CD14-positive monocyte (primary cell): ENCODE results near the gene FER1L5. TPM values are rescaled to one million over a fixed set of nuclear protein-coding genes. Genes with fewer than 3 reads are reported as not detected.
"Not testable (repeated sequence)": the region's sequence is repeated elsewhere in the genome, so short reads cannot be mapped to it uniquely, and the experiment has no call there.

Source experiments
- DNase-seq, 3 donors: peaks; one replicate each; pipeline ENCODE4 v3.0.0-alpha.2; 2011 to 2022
- H2AFZ ChIP-seq: 2 replicates; pipeline ENCODE4 v1.6.0; 2012; ENCODE audit warnings: mild to moderate bottlenecking, low read depth, low read length, inconsistent platforms; ENCODE audit not compliant: insufficient read depth, poor library complexity, severe bottlenecking
- H3K27ac ChIP-seq, 2 donors: 1 replicate in 1 of 2; 2 replicates in 1 of 2; pipeline ENCODE4 v1.5.1; 2012 to 2013; ENCODE audit warnings: low read length in 2 of 2, control low read depth in 1 of 2, inconsistent platforms in 1 of 2, low read depth in 1 of 2, mild to moderate bottlenecking in 1 of 2
- H3K27me3 ChIP-seq, 2 donors: one replicate each; pipeline versions ENCODE4 v1.6.0 to v1.6.1; 2011 to 2013; ENCODE audit warnings: low read length in 2 of 2; ENCODE audit not compliant: control insufficient read depth in 2 of 2, insufficient read depth in 2 of 2
- H3K36me3 ChIP-seq, 2 donors: replicated peaks in 1 of 2; 1 replicate in 1 of 2; 2 replicates in 1 of 2; pipeline versions ENCODE4 v1.5.1 to v1.6.1; 2012 to 2013; ENCODE audit warnings: low read length in 2 of 2, control low read depth in 1 of 2, inconsistent platforms in 1 of 2, mild to moderate bottlenecking in 1 of 2; ENCODE audit not compliant: insufficient read depth in 2 of 2, control insufficient read depth in 1 of 2
- H3K4me1 ChIP-seq, 2 donors: 1 replicate in 1 of 2; 2 replicates in 1 of 2; pipeline versions ENCODE4 v1.5.1 to v1.6.1; 2012 to 2013; ENCODE audit warnings: low read length in 2 of 2, control low read depth in 1 of 2, inconsistent platforms in 1 of 2, mild to moderate bottlenecking in 1 of 2, moderate library complexity in 1 of 2; ENCODE audit not compliant: insufficient read depth in 2 of 2, control insufficient read depth in 1 of 2
- H3K4me2 ChIP-seq: replicated peaks from 2 replicates; pipeline ENCODE3; 2012; ENCODE audit warnings: low read length, moderate library complexity, mild to moderate bottlenecking; ENCODE audit not compliant: poor library complexity, severe bottlenecking; ENCODE audit errors: extremely low read depth
- H3K4me3 ChIP-seq, 3 experiments: fragments of 200-600 bp in 1 of 3; sonication (generic) in 1 of 3; replicated peaks in 1 of 3; 1 replicate in 2 of 3; 2 replicates in 1 of 3; pipeline ENCODE4 v1.5.1; 2011 to 2013; ENCODE audit warnings: low read length in 3 of 3, mild to moderate bottlenecking in 3 of 3, control low read depth in 2 of 3, low read depth in 2 of 3, inconsistent platforms in 1 of 3, moderate library complexity in 1 of 3
- H3K79me2 ChIP-seq: 2 replicates; pipeline ENCODE4 v1.6.0; 2012; ENCODE audit warnings: mild to moderate bottlenecking, control low read depth, inconsistent platforms, low read length, moderate library complexity; ENCODE audit not compliant: insufficient read depth
- H3K9ac ChIP-seq: 2 replicates; pipeline ENCODE4 v1.6.0; 2017; ENCODE audit warnings: low read length, mild to moderate bottlenecking; ENCODE audit not compliant: insufficient read depth, poor library complexity, severe bottlenecking
- H3K9me3 ChIP-seq, 2 donors: replicated peaks in 1 of 2; 1 replicate in 1 of 2; 2 replicates in 1 of 2; pipeline versions ENCODE4 v1.5.1 to v1.6.1; 2012 to 2013; ENCODE audit warnings: low read length in 2 of 2, control low read depth in 1 of 2; ENCODE audit not compliant: control insufficient read depth in 1 of 2, insufficient read depth in 1 of 2
- H4K20me1 ChIP-seq: 2 replicates; pipeline ENCODE4 v1.6.0; 2012; ENCODE audit warnings: mild to moderate bottlenecking, low read length, control low read depth, moderate library complexity; ENCODE audit not compliant: insufficient read depth
- H3K27ac Mint-ChIP-seq, 7 donors: one replicate each; pipeline ENCODE4 v1.8.0; 2020; ENCODE audit warnings: mild to moderate bottlenecking in 7 of 7, mixed read lengths in 7 of 7, moderate library complexity in 6 of 7, inconsistent platforms in 2 of 7
- H3K27me3 Mint-ChIP-seq, 3 donors: one replicate each; pipeline ENCODE4 v1.8.0; 2021 to 2022; ENCODE audit warnings: low read depth in 3 of 3, mild to moderate bottlenecking in 3 of 3, mixed read lengths in 3 of 3, moderate library complexity in 3 of 3, inconsistent platforms in 1 of 3
- H3K36me3 Mint-ChIP-seq, 2 donors: one replicate each; pipeline ENCODE4 v1.8.0; 2020; ENCODE audit warnings: mixed read lengths in 2 of 2, inconsistent platforms in 1 of 2, mild to moderate bottlenecking in 1 of 2
- H3K4me1 Mint-ChIP-seq: one replicate; pipeline ENCODE4 v1.8.0; 2020; ENCODE audit warnings: mild to moderate bottlenecking, mixed read lengths
- H3K4me3 Mint-ChIP-seq, 2 donors: one replicate each; pipeline ENCODE4 v1.8.0; 2020; ENCODE audit warnings: mild to moderate bottlenecking in 2 of 2, mixed read lengths in 2 of 2, moderate library complexity in 1 of 2
- H3K9me3 Mint-ChIP-seq, 7 donors: one replicate each; pipeline ENCODE4 v1.8.0; 2020 to 2022; ENCODE audit warnings: mixed read lengths in 7 of 7, mild to moderate bottlenecking in 6 of 7, moderate library complexity in 6 of 7, inconsistent platforms in 2 of 7
- WGBS: methylation state at CpG from one replicate; pipeline ENCODE4 v1.1.5; 2013; ENCODE audit warnings: missing lambda C conversion rate; ENCODE audit not compliant: insufficient coverage; 5-methylcytosine and 5-hydroxymethylcytosine counted together
- intact Hi-C, 2 donors: fragments of 100-400 bp; cut with micrococcal nuclease; formaldehyde crosslinking; loops; one replicate each; pipeline versions ENCODE4 v1.15.0 to v1.15.1; 2023
- polyA plus RNA-seq, 3 donors: library from polyadenylated mRNA; depleted of rRNA in 1 of 3; unstranded in 2 of 3; stranded (reverse) in 1 of 3; fragments of 300-500 nt in 2 of 3; fragments of >200 nt in 1 of 3; fragmentation: Illumina TruSeq in 2 of 3; gene quantifications; 1 replicate in 2 of 3; 2 replicates in 1 of 3; pipeline ENCODE4 v1.2.3, GENCODE V29; 2012 to 2021
- TF ChIP-seq, protein P1 (sequence below): fragments of 200-600 bp; IDR thresholded peaks from one replicate; pipeline ENCODE4 v1.8.0; 2022; ENCODE audit warnings: antibody characterized with exemption, mild to moderate bottlenecking

Gene FER1L5
- polyA plus RNA-seq, 3 donors: not detected

DNA sequence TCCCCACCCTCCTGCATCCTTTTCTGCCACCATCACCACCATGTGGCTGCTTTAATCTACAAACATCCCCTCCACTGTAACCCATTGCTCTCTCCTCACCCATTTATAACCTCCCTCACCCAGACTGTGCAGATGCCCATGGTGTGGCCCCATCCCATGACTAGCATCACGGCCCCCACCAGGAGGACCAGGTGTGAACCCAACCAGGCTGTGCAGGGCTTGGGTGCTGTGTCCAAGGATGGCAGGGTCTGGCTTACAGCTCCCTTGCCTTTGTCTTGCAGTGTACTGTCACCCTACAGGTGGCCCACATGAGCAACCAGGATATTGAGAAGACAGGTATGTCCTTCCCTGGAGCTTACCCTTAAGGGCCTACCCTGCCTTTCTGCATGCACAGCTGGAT is 6.8 kb downstream of the FER1L5 start:
- no peaks in the 10 kb centered on the region for H3K79me2 ChIP-seq
- H3K36me3 ChIP-seq: no peaks in the 10 kb centered on the region
- Mint-ChIP-seq H3K9me3 (peaks cover 0 to 2% (median 0%) of the 10 kb centered on the region in 7 donors), H3K27ac (no peak overlapping the region), H3K36me3 (no peaks in the 10 kb centered on the region), H3K4me3 (no peak overlapping the region), H3K27me3 (peaks cover 0 to 3% (median 2%) of the 10 kb centered on the region in 3 donors), H3K4me1 (peaks cover 6% of the 10 kb centered on the region)
- intact Hi-C loops: no loop called here
- H4K20me1 ChIP-seq: no peaks in the 10 kb centered on the region
- H2AFZ ChIP-seq: no peak overlapping the region
- H3K9ac ChIP-seq: no peak overlapping the region
- no peak overlapping the region for H3K4me2 ChIP-seq
- DNase-seq: no peak
- TF ChIP-seq, protein P1, sequence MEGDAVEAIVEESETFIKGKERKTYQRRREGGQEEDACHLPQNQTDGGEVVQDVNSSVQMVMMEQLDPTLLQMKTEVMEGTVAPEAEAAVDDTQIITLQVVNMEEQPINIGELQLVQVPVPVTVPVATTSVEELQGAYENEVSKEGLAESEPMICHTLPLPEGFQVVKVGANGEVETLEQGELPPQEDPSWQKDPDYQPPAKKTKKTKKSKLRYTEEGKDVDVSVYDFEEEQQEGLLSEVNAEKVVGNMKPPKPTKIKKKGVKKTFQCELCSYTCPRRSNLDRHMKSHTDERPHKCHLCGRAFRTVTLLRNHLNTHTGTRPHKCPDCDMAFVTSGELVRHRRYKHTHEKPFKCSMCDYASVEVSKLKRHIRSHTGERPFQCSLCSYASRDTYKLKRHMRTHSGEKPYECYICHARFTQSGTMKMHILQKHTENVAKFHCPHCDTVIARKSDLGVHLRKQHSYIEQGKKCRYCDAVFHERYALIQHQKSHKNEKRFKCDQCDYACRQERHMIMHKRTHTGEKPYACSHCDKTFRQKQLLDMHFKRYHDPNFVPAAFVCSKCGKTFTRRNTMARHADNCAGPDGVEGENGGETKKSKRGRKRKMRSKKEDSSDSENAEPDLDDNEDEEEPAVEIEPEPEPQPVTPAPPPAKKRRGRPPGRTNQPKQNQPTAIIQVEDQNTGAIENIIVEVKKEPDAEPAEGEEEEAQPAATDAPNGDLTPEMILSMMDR: no peak
- H3K9me3 ChIP-seq: no peaks in the 10 kb centered on the region
- 100% methylated on average over 1 of the region's 1 CpG for WGBS
- H3K4me3 ChIP-seq: no peak overlapping the region
- peaks cover 4 to 5% of the 10 kb centered on the region in 2 donors for H3K4me1 ChIP-seq
- no peak overlapping the region for H3K27ac ChIP-seq
- no peaks in the 10 kb centered on the region for H3K27me3 ChIP-seq

DNA sequence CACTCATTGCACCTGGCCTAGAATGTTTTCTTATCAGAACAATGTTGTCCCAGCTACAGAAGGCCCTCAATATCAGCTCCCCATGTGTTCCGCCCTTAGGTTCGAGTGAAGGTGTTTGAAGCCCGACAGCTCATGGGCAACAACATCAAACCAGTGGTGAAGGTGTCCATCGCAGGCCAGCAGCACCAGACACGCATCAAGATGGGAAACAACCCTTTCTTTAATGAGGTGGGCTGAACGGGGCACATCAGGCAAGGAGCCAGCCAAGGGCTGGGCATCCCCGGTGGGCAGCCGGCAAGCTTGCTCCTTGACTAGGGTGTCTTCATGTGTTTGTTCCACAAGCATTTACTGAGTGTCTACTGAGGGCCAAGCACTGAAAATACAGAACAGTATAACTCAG is 9.2 kb downstream of the FER1L5 start:
- Histone ChIP-seq H3K36me3 (no peaks in the 10 kb centered on the region), H3K9ac (no peak overlapping the region), H2AFZ (no peak overlapping the region), H3K4me2 (no peak overlapping the region), H3K4me1 (peaks cover 29% of the 10 kb centered on the region in 2 donors), H3K27ac (no peak overlapping the region), H3K79me2 (no peaks in the 10 kb centered on the region), H3K9me3 (no peaks in the 10 kb centered on the region), H3K27me3 (no peaks in the 10 kb centered on the region), H3K4me3 (no peak overlapping the region), H4K20me1 (no peaks in the 10 kb centered on the region)
- whole genome bisulfite sequencing: 97% methylated on average over 8 of the region's 8 CpGs
- no peak overlapping the region for H3K27ac Mint-ChIP-seq
- peaks cover 30% of the 10 kb centered on the region for H3K4me1 Mint-ChIP-seq
- H3K9me3 Mint-ChIP-seq: peaks cover 0 to 2% (median 0%) of the 10 kb centered on the region in 7 donors
- peaks cover 0 to 3% (median 2%) of the 10 kb centered on the region in 3 donors for H3K27me3 Mint-ChIP-seq
- no peak overlapping the region for H3K4me3 Mint-ChIP-seq
- no peaks in the 10 kb centered on the region for H3K36me3 Mint-ChIP-seq
- intact Hi-C loops: no loop called here
- DNase-seq: no peak
- TF ChIP-seq, protein P1: no peak

DNA sequence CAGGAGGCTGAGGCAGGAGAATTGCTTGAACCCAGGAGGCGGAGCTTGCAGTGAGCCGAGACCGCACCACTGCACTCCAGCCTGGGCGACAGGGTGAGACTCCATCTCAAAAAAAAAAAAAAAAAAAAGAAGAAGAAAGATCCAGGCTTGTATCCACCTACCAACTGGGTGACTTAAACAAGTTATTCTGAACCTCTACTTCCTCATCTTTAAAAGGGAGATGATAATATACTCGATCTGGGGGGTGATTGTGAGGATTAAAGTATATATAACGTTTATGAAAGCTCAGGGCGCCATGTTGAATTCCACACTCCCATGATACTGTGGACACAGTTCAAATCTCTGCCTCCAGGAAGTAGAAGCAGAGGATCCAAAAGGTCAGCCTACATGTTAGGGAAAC is 12.2 kb downstream of the FER1L5 start:
- H3K9me3 ChIP-seq, H3K27me3 Mint-ChIP-seq, H3K9ac ChIP-seq, H3K79me2 ChIP-seq, H3K9me3 Mint-ChIP-seq, H3K36me3 ChIP-seq, intact Hi-C loops, H2AFZ ChIP-seq, H4K20me1 ChIP-seq, H3K27me3 ChIP-seq, H3K36me3 Mint-ChIP-seq: not testable (repeated sequence)
- peaks cover 34 to 36% of the 10 kb centered on the region in 2 donors for H3K4me1 ChIP-seq
- H3K4me3 ChIP-seq: peak overlapping the region in 1 of 3 experiments; percentile 15
- H3K4me3 Mint-ChIP-seq: peak overlapping the region in 1 of 2 donors; percentile 24
- H3K4me1 Mint-ChIP-seq: peaks cover 36% of the 10 kb centered on the region
- peak in 2 of 3 donors; percentile 14 to 30 for DNase-seq
- WGBS: no CpG with 5 or more reads among the region's 7 CpGs
- H3K27ac Mint-ChIP-seq: peak overlapping the region; percentile 82 to 95 (median 93)
- peak overlapping the region in 1 of 2 donors; percentile 81 for H3K27ac ChIP-seq
- H3K4me2 ChIP-seq: peak overlapping the region; percentile 12
